Heart left ventricle (tissue), 16 donors: ENCODE results near the gene CAPN2. TPM values are rescaled to one million over a fixed set of nuclear protein-coding genes. Genes with fewer than 3 reads are reported as not detected.

Source experiments
- ATAC-seq, 4 donors: fragments of 200-7000 bp; cut with Tn5 transposase; one replicate each; pipeline ENCODE4 v1.9.1; 2020 to 2022; ENCODE audit warnings: moderate library complexity in 4 of 4, mild to moderate bottlenecking in 3 of 4, moderate number of reproducible peaks in 1 of 4
- DNase-seq, 5 donors: peaks; one replicate each; pipeline ENCODE4 v3.0.0-alpha.2; 2020
- H3K27ac ChIP-seq, 12 donors: fragments of 200-600 bp; sonication (generic) in 4 of 12; one replicate each; pipeline versions ENCODE4 v1.5.0 to v1.8.0; 2016 to 2022; ENCODE audit warnings: mild to moderate bottlenecking in 2 of 12
- H3K27me3 ChIP-seq, 9 donors: fragments of 200-600 bp; sonication (generic) in 2 of 9; one replicate each; pipeline versions ENCODE4 v1.5.1 to v1.8.0; 2016 to 2022; ENCODE audit warnings: mild to moderate bottlenecking in 3 of 9
- H3K36me3 ChIP-seq, 9 donors: fragments of 200-600 bp; sonication (generic) in 2 of 9; one replicate each; pipeline versions ENCODE4 v1.5.0 to v1.8.0; 2018 to 2022; ENCODE audit warnings: mild to moderate bottlenecking in 2 of 9
- H3K4me1 ChIP-seq, 12 donors: fragments of 200-600 bp; sonication (generic) in 4 of 12; one replicate each; pipeline versions ENCODE4 v1.5.0 to v1.8.0; 2016 to 2022; ENCODE audit warnings: mild to moderate bottlenecking in 3 of 12
- H3K4me3 ChIP-seq, 12 donors: fragments of 200-600 bp; sonication (generic) in 4 of 12; one replicate each; pipeline versions ENCODE4 v1.5.0 to v1.8.0; 2017 to 2022; ENCODE audit warnings: mild to moderate bottlenecking in 9 of 12, moderate library complexity in 4 of 12
- H3K9me3 ChIP-seq, 12 donors: fragments of 200-600 bp; sonication (generic) in 4 of 12; one replicate each; pipeline versions ENCODE4 v1.5.0 to v1.8.0; 2016 to 2022; ENCODE audit warnings: mild to moderate bottlenecking in 1 of 12
- CTCF ChIP-seq, 12 donors: fragments of 200-600 bp; sonication (generic) in 4 of 12; IDR thresholded peaks; one replicate each; pipeline versions ENCODE4 v1.5.0 to v1.8.0; 2018 to 2022; ENCODE audit warnings: antibody characterized with exemption in 12 of 12, mild to moderate bottlenecking in 5 of 12
- POLR2A ChIP-seq, 2 donors: fragments of 450-650 bp; IDR thresholded peaks; one replicate each; pipeline ENCODE4 v1.6.1; 2017; ENCODE audit warnings: antibody characterized with exemption in 2 of 2, mild to moderate bottlenecking in 2 of 2, moderate library complexity in 2 of 2
- WGBS, 4 donors: extraction: QIAGEN DNeasy Blood & Tissue Kit in 2 of 4; methylation state at CpG; one replicate each; pipeline versions ENCODE4 v1.1.5 to v1.1.7; 2013 to 2018; 5-methylcytosine and 5-hydroxymethylcytosine counted together
- intact Hi-C, 10 donors: fragments of 100-400 bp; cut with DNase I; formaldehyde crosslinking; loops; one replicate each; pipeline versions ENCODE4 v1.11.1 to v1.14.2; 2022
- polyA plus RNA-seq, 2 donors: library from polyadenylated mRNA; stranded (reverse); fragments of 200-250 nt; gene quantifications; one replicate each; pipeline ENCODE4 v1.2.3, GENCODE V29; 2013
- total RNA-seq, 9 donors: library from RNA; depleted of rRNA in 2 of 9; stranded (reverse); fragments of >200 nt in 2 of 9; fragmentation: NEBNext Ultra II Directional in 3 of 9; extraction: Animal tissue kit (Norgen Biotek cat#: 25700) in 3 of 9; gene quantifications; one replicate each; pipeline versions ENCODE4 v1.1.0 to v1.2.4, GENCODE V29; 2016 to 2023
- donor health status: ischemic (EF 13 %, LVEDD 7.1; RV severe dilation, severe dysfunction).
- donor health status: healthy with polysubstance abuse.
- donor health status: DM: no; HTN: yes; CAD: no.
- donor health status: DM: no; HTN: no; CAD: no.
- donor health status: ischemic (EF 25% LVEDD 6.9; RV normal size, moderate dysfunction).
- donor health status: ischemic (EF 25% LVEDD 5.7; RV mildly dilated, moderate dysfunction).
- donor health status: healthy.
- donor health status: DM: yes; HTN: yes; CAD: no.
- donor health status: ischemic (EF 35%, LVEDD 5.7; RV mildly dilated, moderate dysfunction).
- donor health status: nonischemic (EF 11% LVEDD 7.7; RV severe dilation, severe dysfunction).
- donor health status: DM: yes; HTN: yes; CAD: no.
- donor health status: PGD.
- donor health status: ischemic (EF 29% LVEDD 5.4; RV normal size, mild dysfunction).
- donor health status: nonischemic (EF 23%, LVEDD 6.1; RV moderate dilation, normal function).

CAPN2 gene
- total and polyA plus RNA-seq, 11 donors, result 54.4 to 115 (median 81.8) TPM

GRCh38 chr1:223708651-223709268 is 3.6 kb upstream of the CAPN2 start:
- ATAC-seq, result no peak
- Histone ChIP-seq H3K27ac (peak overlapping the region in 11 of 12 donors; percentile 15 to 88 (median 77)), H3K27me3 (no peaks in the 10 kb centered on the region), H3K4me1 (peaks cover 3 to 72% (median 68%) of the 10 kb centered on the region in 12 donors), H3K36me3 (no peaks in the 10 kb centered on the region), H3K4me3 (no peak overlapping the region), H3K9me3 (no peaks in the 10 kb centered on the region)
- no peak for DNase-seq
- intact Hi-C loops, result loop anchor here in 2 of 10 donors (1.0 to 10.0 kb wide), 2 partner anchors 35 to 136 kb away; partner anchors contain the start of gene TP53BP2 (in 1 of the 2)
- TF ChIP-seq CTCF (IDR thresholded peaks at IDR 0.05) (no peak), POLR2A (IDR thresholded peaks at IDR 0.05) (no peak)
- 68 to 81% (median 73%) methylated on average over 3 of the region's 3 CpGs for WGBS, 4 donors

- Histone ChIP-seq H3K27me3 (no peaks in the 10 kb centered on the region), H3K36me3 (no peaks in the 10 kb centered on the region), H3K9me3 (no peaks in the 10 kb centered on the region), H3K4me1 (peaks cover 3 to 76% (median 72%) of the 10 kb centered on the region in 12 donors), H3K27ac (peak overlapping the region in 11 of 12 donors; percentile 15 to 88 (median 77)), H3K4me3 (no peak overlapping the region)
- peak in 9 of 12 donors; percentile 13 to 52 (median 30) for TF ChIP-seq CTCF (IDR thresholded peaks at IDR 0.05)
- no peak for TF ChIP-seq POLR2A (IDR thresholded peaks at IDR 0.05)
- ATAC-seq (no peak), DNase-seq (no peak)
- 57 to 63% (median 61%) methylated on average over 3 of the region's 3 CpGs for WGBS, 4 donors
- intact Hi-C loops, result loop anchor here in 2 of 10 donors (1.0 to 10.0 kb wide), 2 partner anchors 34 to 135 kb away; partner anchors contain the start of gene TP53BP2 (in 1 of the 2)
Measured at GRCh38 chr1:223709598-223709997, 2.7 kb upstream of the CAPN2 start.

- WGBS, 4 donors, result 90 to 96% (median 93%) methylated on average over 12 of the region's 12 CpGs
- no peaks in the 10 kb centered on the region for H3K36me3 ChIP-seq
- H3K4me3 ChIP-seq, result no peak overlapping the region
- peaks cover 3 to 76% (median 72%) of the 10 kb centered on the region in 12 donors for H3K4me1 ChIP-seq
- intact Hi-C loops, result loop anchor here in 4 of 10 donors (1.0 to 5.0 kb wide), 3 partner anchors 37 to 137 kb away; partner anchors contain the start of gene TP53BP2 (in 1 of the 4)
- DNase-seq, result no peak
- no peak for TF ChIP-seq CTCF (IDR thresholded peaks at IDR 0.05)
- no peak for TF ChIP-seq POLR2A (IDR thresholded peaks at IDR 0.05)
- H3K9me3 ChIP-seq, result no peaks in the 10 kb centered on the region
- peak overlapping the region in 1 of 12 donors; percentile 99 for H3K27ac ChIP-seq
- no peak for ATAC-seq
- no peaks in the 10 kb centered on the region for H3K27me3 ChIP-seq
Measured at GRCh38 chr1:223710179-223711133, 1.9 kb upstream of the CAPN2 start.
